ENCODE measurements around the gene CERK.

DNA sequence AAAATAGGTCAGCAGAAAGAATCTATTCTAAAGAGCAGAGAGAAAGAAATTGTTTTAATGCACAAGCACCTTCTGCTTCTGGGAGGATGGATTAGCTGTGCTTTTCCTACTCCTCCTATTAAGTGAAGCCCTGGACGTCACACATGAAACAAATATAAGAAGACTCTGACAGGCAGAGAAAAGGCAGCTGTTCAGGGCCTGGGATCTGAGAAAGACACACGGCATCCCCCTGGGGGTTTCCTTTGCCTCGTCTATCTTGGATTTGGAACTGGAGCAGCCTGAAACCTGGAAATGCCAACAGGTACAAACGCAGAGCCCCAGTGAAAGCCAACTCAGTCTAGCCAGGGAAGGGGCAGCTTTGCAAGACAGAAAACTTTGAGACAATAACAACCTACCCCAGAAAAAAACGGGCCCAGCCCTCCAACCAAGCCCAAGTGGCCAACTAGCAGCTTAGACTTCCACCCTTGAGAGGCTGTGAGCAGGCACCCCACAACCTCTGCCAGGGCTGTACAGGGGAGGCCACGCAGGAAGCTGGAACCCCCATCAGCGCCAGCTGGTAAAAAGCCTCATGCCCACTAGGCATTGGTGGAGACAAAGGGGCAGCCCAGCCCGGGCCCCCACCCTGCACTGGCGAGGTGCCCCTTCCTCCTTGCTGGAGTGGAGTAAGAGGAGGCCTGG, 7.3 kb downstream of the CERK start:
- no peak for TF ChIP-seq CTCF (IDR thresholded peaks at IDR 0.05; ENCODE audit: insufficient read depth, low read length)
- TF ChIP-seq, protein P1, sequence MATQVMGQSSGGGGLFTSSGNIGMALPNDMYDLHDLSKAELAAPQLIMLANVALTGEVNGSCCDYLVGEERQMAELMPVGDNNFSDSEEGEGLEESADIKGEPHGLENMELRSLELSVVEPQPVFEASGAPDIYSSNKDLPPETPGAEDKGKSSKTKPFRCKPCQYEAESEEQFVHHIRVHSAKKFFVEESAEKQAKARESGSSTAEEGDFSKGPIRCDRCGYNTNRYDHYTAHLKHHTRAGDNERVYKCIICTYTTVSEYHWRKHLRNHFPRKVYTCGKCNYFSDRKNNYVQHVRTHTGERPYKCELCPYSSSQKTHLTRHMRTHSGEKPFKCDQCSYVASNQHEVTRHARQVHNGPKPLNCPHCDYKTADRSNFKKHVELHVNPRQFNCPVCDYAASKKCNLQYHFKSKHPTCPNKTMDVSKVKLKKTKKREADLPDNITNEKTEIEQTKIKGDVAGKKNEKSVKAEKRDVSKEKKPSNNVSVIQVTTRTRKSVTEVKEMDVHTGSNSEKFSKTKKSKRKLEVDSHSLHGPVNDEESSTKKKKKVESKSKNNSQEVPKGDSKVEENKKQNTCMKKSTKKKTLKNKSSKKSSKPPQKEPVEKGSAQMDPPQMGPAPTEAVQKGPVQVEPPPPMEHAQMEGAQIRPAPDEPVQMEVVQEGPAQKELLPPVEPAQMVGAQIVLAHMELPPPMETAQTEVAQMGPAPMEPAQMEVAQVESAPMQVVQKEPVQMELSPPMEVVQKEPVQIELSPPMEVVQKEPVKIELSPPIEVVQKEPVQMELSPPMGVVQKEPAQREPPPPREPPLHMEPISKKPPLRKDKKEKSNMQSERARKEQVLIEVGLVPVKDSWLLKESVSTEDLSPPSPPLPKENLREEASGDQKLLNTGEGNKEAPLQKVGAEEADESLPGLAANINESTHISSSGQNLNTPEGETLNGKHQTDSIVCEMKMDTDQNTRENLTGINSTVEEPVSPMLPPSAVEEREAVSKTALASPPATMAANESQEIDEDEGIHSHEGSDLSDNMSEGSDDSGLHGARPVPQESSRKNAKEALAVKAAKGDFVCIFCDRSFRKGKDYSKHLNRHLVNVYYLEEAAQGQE (IDR thresholded peaks at IDR 0.05; ENCODE audit: insufficient replicate concordance, low read depth), result no peak
- no peak for TF ChIP-seq SPI1 (IDR thresholded peaks at IDR 0.05; ENCODE audit: borderline replicate concordance, low read depth)

Measured in HL-60 (cell line).